OCI-LY7 (cell line): Measurements from ENCODE around the gene NUP50. TPM values are rescaled to one million over a fixed set of nuclear protein-coding genes. Genes with fewer than 3 reads are reported as not detected.

ENCODE experiments used
- BruUV-seq: library from RNA; stranded (reverse); fragments of 400-500 nt; replicated peaks from 2 replicates; lab custom pipeline; 2021; lab: Mats Ljungman, UMichigan
- CTCF ChIA-PET: fragments of 300-600 bp; sonication (Branson Sonifier 250); formaldehyde crosslinking; loops from one replicate; lab custom pipeline; 2022; ENCODE audit warnings: antibody characterized with exemption; ENCODE audit not compliant: unreplicated experiment; lab: Charles Lee
- POLR2A ChIA-PET: fragments of 300-600 bp; sonication (Branson Sonifier 250); formaldehyde crosslinking; loops from one replicate; lab custom pipeline; 2022; ENCODE audit warnings: antibody characterized with exemption; lab: Charles Lee
- DNase-seq: peaks from one replicate; pipeline ENCODE4 v3.0.0-alpha.2; 2015; ENCODE audit warnings: low spot score
- H2AFZ ChIP-seq: fragments of 200-600 bp; sonication (generic), shearing (Covaris generic); 2 replicates; pipeline ENCODE4 v1.6.1; 2014; ENCODE audit warnings: mild to moderate bottlenecking, antibody characterized with exemption, low read length, moderate library complexity
- H3K27ac ChIP-seq: fragments of 200-600 bp; sonication (generic); 2 replicates; pipeline ENCODE4 v1.5.1; 2014; ENCODE audit warnings: mixed run types, low read depth, mild to moderate bottlenecking, moderate library complexity, low read length, inconsistent platforms; ENCODE audit not compliant: poor library complexity, severe bottlenecking
- H3K36me3 ChIP-seq: fragments of 200-600 bp; sonication (generic); 2 replicates; pipeline ENCODE4 v1.6.1; 2014; ENCODE audit warnings: mild to moderate bottlenecking, antibody characterized with exemption, low read length, moderate library complexity, mixed read lengths; ENCODE audit not compliant: insufficient read depth
- H3K4me1 ChIP-seq: fragments of 200-600 bp; sonication (generic); 2 replicates; pipeline ENCODE4 v1.5.1; 2014; ENCODE audit warnings: mild to moderate bottlenecking, low read length; ENCODE audit not compliant: insufficient read depth, poor library complexity, severe bottlenecking
- H3K4me2 ChIP-seq: fragments of 200-600 bp; sonication (generic); 2 replicates; pipeline ENCODE4 v1.6.1; 2014; ENCODE audit warnings: mild to moderate bottlenecking, low read length
- H3K4me3 ChIP-seq: fragments of 200-600 bp; sonication (generic); 2 replicates; pipeline ENCODE4 v1.5.1; 2014; ENCODE audit warnings: mild to moderate bottlenecking, low read depth, low read length; ENCODE audit not compliant: poor library complexity, severe bottlenecking
- H3K79me2 ChIP-seq: fragments of 200-600 bp; sonication (generic); 2 replicates; pipeline ENCODE4 v1.6.1; 2016; ENCODE audit warnings: low read depth, mild to moderate bottlenecking, low read length, moderate library complexity, mixed read lengths; ENCODE audit not compliant: insufficient read depth
- H3K9me2 ChIP-seq: fragments of 200-600 bp; sonication (generic); 2 replicates; pipeline ENCODE4 v1.6.1; 2016; ENCODE audit warnings: mild to moderate bottlenecking, low read length, mixed read lengths; ENCODE audit not compliant: insufficient read depth
- H3K9me3 ChIP-seq: fragments of 200-600 bp; sonication (generic); 2 replicates; pipeline ENCODE4 v1.6.1; 2014; ENCODE audit warnings: mild to moderate bottlenecking, mixed run types, low read length, mixed read lengths
- H4K20me1 ChIP-seq: fragments of 200-600 bp; sonication (generic); 2 replicates; pipeline ENCODE4 v1.6.1; 2014; ENCODE audit warnings: mild to moderate bottlenecking, antibody characterized with exemption, low read length, moderate library complexity, mixed read lengths; ENCODE audit not compliant: insufficient read depth
- CTCF ChIP-seq: fragments of 200-600 bp; sonication (generic); conservative IDR thresholded peaks from 2 replicates; pipeline ENCODE4 v1.5.1; 2014; ENCODE audit warnings: mild to moderate bottlenecking, antibody characterized with exemption, low read length, moderate library complexity, mixed read lengths
- EZH2phosphoT487 ChIP-seq: fragments of 200-600 bp; sonication (generic); IDR thresholded peaks from 2 replicates; pipeline ENCODE4 v1.6.1; 2018; ENCODE audit warnings: low read depth, borderline replicate concordance, mild to moderate bottlenecking, mixed run types, antibody characterized with exemption, low read length, moderate library complexity, mixed read lengths
- intact Hi-C: fragments of 100-400 bp; cut with micrococcal nuclease; formaldehyde crosslinking; loops from one replicate; pipeline ENCODE4 v1.10.0; 2022; ENCODE audit not compliant: unreplicated experiment
- total RNA-seq, 2 experiments: library from RNA; depleted of rRNA in 1 of 2; stranded (reverse); fragments of >200 nt in 1 of 2; shearing (Covaris generic) in 1 of 2; gene quantifications; 2 replicates each; pipeline ENCODE4 v1.2.3, GENCODE V29; 2014 to 2022

Gene NUP50
- total RNA-seq, 2 experiments from 2014 or later: 107 to 132 TPM

GRCh38 chr22:45205276-45205925, 41.7 kb downstream of the NUP50 start:
- H4K20me1 ChIP-seq: no peaks in the 10 kb centered on the region
- H3K9me3 ChIP-seq: no peaks in the 10 kb centered on the region
- TF ChIP-seq EZH2phosphoT487 (no peak), CTCF (no peak)
- no peak for DNase-seq
- BruUV-seq: no TSS peak
- no peaks in the 10 kb centered on the region for H3K4me1 ChIP-seq
- no peaks in the 10 kb centered on the region for H3K79me2 ChIP-seq
- H3K9me2 ChIP-seq: no peaks in the 10 kb centered on the region
- ChIA-PET POLR2A (no interaction called here), CTCF (no interaction called here)
- peaks cover 82% of the 10 kb centered on the region for H3K36me3 ChIP-seq
- H3K4me3 ChIP-seq: no peak overlapping the region
- no peak overlapping the region for H3K27ac ChIP-seq
- no peak overlapping the region for H3K4me2 ChIP-seq
- H2AFZ ChIP-seq: no peak overlapping the region
- intact Hi-C loops: no loop called here

- no peaks in the 10 kb centered on the region for H3K79me2 ChIP-seq
- H3K4me2 ChIP-seq: no peak overlapping the region
- no peak overlapping the region for H3K4me3 ChIP-seq
- peaks cover 81% of the 10 kb centered on the region for H3K36me3 ChIP-seq
- H3K27ac ChIP-seq: no peak overlapping the region
- H2AFZ ChIP-seq: no peak overlapping the region
- DNase-seq: no peak
- BruUV-seq: no TSS peak
- CTCF ChIA-PET: no interaction called here
- POLR2A ChIA-PET: interaction anchor here (0.6 to 0.7 kb wide), 2 partner anchors 40 to 149 kb away, joined by 3 to 4 read pairs; no protein-coding TSS in a partner anchor
- H3K4me1 ChIP-seq: no peaks in the 10 kb centered on the region
- no peaks in the 10 kb centered on the region for H4K20me1 ChIP-seq
- intact Hi-C loops: no loop called here
- H3K9me2 ChIP-seq: no peaks in the 10 kb centered on the region
- TF ChIP-seq EZH2phosphoT487 (no peak), CTCF (0 out of 2 replicates have a peak, but pooled peaks have one; percentile 20)
- no peaks in the 10 kb centered on the region for H3K9me3 ChIP-seq
Observed at GRCh38 chr22:45206233-45206632, 42.5 kb downstream of the NUP50 start.

GRCh38 chr22:45207533-45207932, 43.8 kb downstream of the NUP50 start:
- intact Hi-C loops: no loop called here
- no peaks in the 10 kb centered on the region for H4K20me1 ChIP-seq
- H3K9me2 ChIP-seq: no peaks in the 10 kb centered on the region
- no peak overlapping the region for H2AFZ ChIP-seq
- H3K4me1 ChIP-seq: no peaks in the 10 kb centered on the region
- no peaks in the 10 kb centered on the region for H3K9me3 ChIP-seq
- ChIA-PET CTCF (interaction anchor here (1.1 kb wide), 1 partner anchor 14 kb away, joined by 3 read pairs; no protein-coding TSS in a partner anchor), POLR2A (no interaction called here)
- BruUV-seq: no TSS peak
- TF ChIP-seq CTCF (no peak), EZH2phosphoT487 (no peak)
- H3K27ac ChIP-seq: no peak overlapping the region
- H3K4me2 ChIP-seq: no peak overlapping the region
- peaks cover 1% of the 10 kb centered on the region for H3K79me2 ChIP-seq
- peaks cover 77% of the 10 kb centered on the region for H3K36me3 ChIP-seq
- no peak for DNase-seq
- H3K4me3 ChIP-seq: no peak overlapping the region
